IMR-90 (cell line): ENCODE data around the gene EEF2K. TPM values are rescaled to one million over a fixed set of nuclear protein-coding genes. Genes with fewer than 3 reads are reported as not detected.

Source experiments
- ATAC-seq: fragments of 200-7000 bp; cut with Tn5 transposase; 2 replicates; pipeline ENCODE4 v1.9.1; 2020; ENCODE audit warnings: low read depth, mild to moderate bottlenecking, moderate library complexity
- BruUV-seq: library from RNA; stranded (reverse); fragments of 400-500 nt; replicated peaks from 2 replicates; lab custom pipeline; 2021; lab: Mats Ljungman, UMichigan
- CTCF ChIA-PET: fragments of 300-600 bp; formaldehyde crosslinking; extraction: SDS; loops from one replicate; lab custom pipeline; 2021; ENCODE audit warnings: antibody characterized with exemption; lab: Yijun Ruan, JAX
- POLR2A ChIA-PET: fragments of 300-600 bp; sonication (Branson Sonifier 250); formaldehyde crosslinking; loops from one replicate; lab custom pipeline; 2022; ENCODE audit warnings: antibody characterized with exemption; ENCODE audit not compliant: unreplicated experiment; lab: Charles Lee
- DNase-seq: peaks from one replicate; pipeline ENCODE4 v3.0.0; 2013
- H2AFZ ChIP-seq: replicated peaks from 2 replicates; pipeline ENCODE3; 2013; ENCODE audit warnings: low read length, mild to moderate bottlenecking; ENCODE audit not compliant: poor library complexity
- H2AK5ac ChIP-seq: 2 replicates; pipeline ENCODE4 v1.6.1; 2013; ENCODE audit warnings: low read depth, low read length, inconsistent platforms
- H2AK9ac ChIP-seq: replicated peaks from 2 replicates; pipeline ENCODE3; 2013; ENCODE audit warnings: mild to moderate bottlenecking, low read depth, low read length, moderate library complexity; ENCODE audit not compliant: poor library complexity
- H2BK120ac ChIP-seq: 2 replicates; pipeline ENCODE4 v1.6.1; 2013; ENCODE audit warnings: low read depth, low read length, inconsistent platforms
- H2BK15ac ChIP-seq: 3 replicates; pipeline ENCODE4 v1.6.1; 2013; ENCODE audit warnings: low read depth, low read length, inconsistent platforms
- H2BK20ac ChIP-seq: 2 replicates; pipeline ENCODE4 v1.6.1; 2013; ENCODE audit warnings: low read depth, mild to moderate bottlenecking, inconsistent platforms, low read length, moderate library complexity
- H2BK5ac ChIP-seq: 2 replicates; pipeline ENCODE4 v1.6.1; 2013; ENCODE audit warnings: mild to moderate bottlenecking, low read depth, low read length, inconsistent platforms; ENCODE audit not compliant: poor library complexity, severe bottlenecking
- H3K14ac ChIP-seq: replicated peaks from 2 replicates; pipeline ENCODE4 v1.6.1; 2013; ENCODE audit warnings: low read depth, low read length, inconsistent platforms
- H3K18ac ChIP-seq: 2 replicates; pipeline ENCODE4 v1.6.1; 2013; ENCODE audit warnings: low read depth, low read length, control low read depth
- H3K23ac ChIP-seq: 2 replicates; pipeline ENCODE4 v1.6.1; 2013; ENCODE audit warnings: low read depth, low read length, inconsistent platforms
- H3K27ac ChIP-seq: 2 replicates; pipeline ENCODE4 v1.5.1; 2013; ENCODE audit warnings: mild to moderate bottlenecking, control low read depth, low read length; ENCODE audit not compliant: insufficient read depth
- H3K27me3 ChIP-seq: 2 replicates; pipeline ENCODE4 v1.6.1; 2013; ENCODE audit warnings: low read length; ENCODE audit not compliant: control insufficient read depth, insufficient read depth
- H3K36me3 ChIP-seq: 2 replicates; pipeline ENCODE4 v1.6.1; 2013; ENCODE audit warnings: low read length, mixed read lengths; ENCODE audit not compliant: control insufficient read depth, insufficient read depth
- H3K4ac ChIP-seq: 2 replicates; pipeline ENCODE4 v1.6.1; 2013; ENCODE audit warnings: low read depth, low read length, inconsistent platforms
- H3K4me1 ChIP-seq: 2 replicates; pipeline ENCODE4 v1.6.1; 2013; ENCODE audit warnings: low read length, mixed read lengths; ENCODE audit not compliant: control insufficient read depth, insufficient read depth
- H3K4me2 ChIP-seq: 2 replicates; pipeline ENCODE4 v1.6.1; 2013; ENCODE audit warnings: low read depth, mild to moderate bottlenecking, control low read depth, low read length, moderate library complexity
- H3K4me3 ChIP-seq: 2 replicates; pipeline ENCODE4 v1.5.1; 2013; ENCODE audit warnings: low read depth, mild to moderate bottlenecking, control low read depth, low read length, moderate library complexity; ENCODE audit not compliant: insufficient read depth
- H3K56ac ChIP-seq: 2 replicates; pipeline ENCODE4 v1.6.1; 2013; ENCODE audit warnings: low read length, inconsistent platforms; ENCODE audit not compliant: insufficient read depth; ENCODE audit errors: extremely low read depth
- H3K79me1 ChIP-seq, 2 experiments: 2 replicates each; pipeline ENCODE4 v1.6.1; 2013; ENCODE audit warnings: low read length in 2 of 2, inconsistent platforms in 1 of 2, low read depth in 1 of 2
- H3K9ac ChIP-seq: 2 replicates; pipeline ENCODE4 v1.6.1; 2013; ENCODE audit warnings: low read depth, low read length, control low read depth
- H3K9me1 ChIP-seq: 2 replicates; pipeline ENCODE4 v1.6.1; 2013; ENCODE audit warnings: low read length, inconsistent platforms; ENCODE audit not compliant: insufficient read depth
- H3K9me3 ChIP-seq: 2 replicates; pipeline ENCODE4 v1.6.1; 2013; ENCODE audit warnings: low read length; ENCODE audit not compliant: control insufficient read depth, insufficient read depth
- H4K20me1 ChIP-seq: 2 replicates; pipeline ENCODE4 v1.6.1; 2013; ENCODE audit warnings: low read length, inconsistent platforms; ENCODE audit not compliant: insufficient read depth
- H4K5ac ChIP-seq: 2 replicates; pipeline ENCODE4 v1.6.1; 2013; ENCODE audit warnings: mild to moderate bottlenecking, low read depth, low read length, control low read depth
- H4K8ac ChIP-seq, 2 experiments: 2 replicates each; pipeline ENCODE4 v1.6.1; 2013; ENCODE audit warnings: low read depth in 2 of 2, low read length in 2 of 2, control low read depth in 1 of 2, inconsistent platforms in 1 of 2
- H4K91ac ChIP-seq: 2 replicates; pipeline ENCODE4 v1.6.1; 2013; ENCODE audit warnings: low read depth, low read length, inconsistent platforms; ENCODE audit not compliant: insufficient read depth
- BHLHE40 ChIP-seq: fragments of 150-350 bp; IDR thresholded peaks from 2 replicates; pipeline ENCODE4 v1.6.1; 2016; ENCODE audit warnings: mild to moderate bottlenecking, low read depth, low read length
- CEBPB ChIP-seq: IDR thresholded peaks from 2 replicates; pipeline ENCODE4 v1.6.1; 2012; ENCODE audit warnings: low read depth, low read length, improper control_type of control experiment
- CTCF ChIP-seq: conservative IDR thresholded peaks from 2 replicates; pipeline ENCODE4 v1.5.1; 2012; ENCODE audit warnings: mild to moderate bottlenecking, low read depth, low read length, improper control_type of control experiment
- ELK1 ChIP-seq: fragments of 150-350 bp; IDR thresholded peaks from 2 replicates; pipeline ENCODE4 v1.6.1; 2016; ENCODE audit warnings: low read depth, mild to moderate bottlenecking, low read length, moderate library complexity, borderline replicate concordance
- FOS ChIP-seq: fragments of 150-350 bp; IDR thresholded peaks from 2 replicates; pipeline ENCODE4 v1.6.1; 2016; ENCODE audit warnings: low read depth, low read length
- MAFK ChIP-seq: IDR thresholded peaks from 2 replicates; pipeline ENCODE4 v1.6.1; 2012; ENCODE audit warnings: low read depth, low read length, improper control_type of control experiment
- MAZ ChIP-seq: IDR thresholded peaks from 2 replicates; pipeline ENCODE4 v1.6.1; 2012; ENCODE audit warnings: low read depth, mild to moderate bottlenecking, low read length, improper control_type of control experiment, moderate library complexity, borderline replicate concordance
- MXI1 ChIP-seq: IDR thresholded peaks from 2 replicates; pipeline ENCODE4 v1.6.1; 2012; ENCODE audit warnings: low read depth, mild to moderate bottlenecking, low read length, moderate library complexity, borderline replicate concordance
- NFE2L2 ChIP-seq: fragments of 150-350 bp; IDR thresholded peaks from 2 replicates; pipeline ENCODE4 v1.6.1; 2016; ENCODE audit warnings: low read depth, mild to moderate bottlenecking, low read length
- POLR2A ChIP-seq: IDR thresholded peaks from 2 replicates; pipeline ENCODE4 v1.6.1; 2012; ENCODE audit warnings: mild to moderate bottlenecking, low read depth, low read length
- RAD21 ChIP-seq: IDR thresholded peaks from 2 replicates; pipeline ENCODE4 v1.6.1; 2012; ENCODE audit warnings: low read length, improper control_type of control experiment
- RCOR1 ChIP-seq: IDR thresholded peaks from 2 replicates; pipeline ENCODE4 v1.6.1; 2012; ENCODE audit warnings: mild to moderate bottlenecking, low read length, improper control_type of control experiment; ENCODE audit not compliant: insufficient replicate concordance
- RFX5 ChIP-seq: IDR thresholded peaks from 2 replicates; pipeline ENCODE4 v1.8.0; 2012; ENCODE audit warnings: low read depth, mild to moderate bottlenecking, low read length, moderate library complexity
- SMC3 ChIP-seq: fragments of 150-350 bp; IDR thresholded peaks from 2 replicates; pipeline ENCODE4 v1.6.1; 2016; ENCODE audit warnings: low read depth, mild to moderate bottlenecking, antibody characterized with exemption, low read length, moderate library complexity
- USF2 ChIP-seq: fragments of 150-350 bp; IDR thresholded peaks from 2 replicates; pipeline ENCODE4 v1.6.1; 2017; ENCODE audit warnings: mild to moderate bottlenecking, antibody characterized with exemption, low read length, low read depth
- WGBS, 2 experiments: methylation state at CpG; one replicate each; pipeline versions ENCODE4 v1.1.5 to v1.1.7; 2013; ENCODE audit warnings: missing lambda C conversion rate in 2 of 2; ENCODE audit not compliant: insufficient read length in 1 of 2; ENCODE audit errors: extremely low coverage in 2 of 2; 5-methylcytosine and 5-hydroxymethylcytosine counted together
- dilution Hi-C: fragments of 300-500 bp; cut with HindIII; formaldehyde crosslinking; loops from one replicate; pipeline ENCODE4 v1.14.3; 2018; ENCODE audit warnings: low sequenced_read_pairs; ENCODE audit not compliant: unreplicated experiment
- in situ Hi-C: fragments of 300-500 bp; cut with MboI; formaldehyde crosslinking; loops from 3 replicates; pipeline ENCODE4 v1.14.3; 2019; ENCODE audit warnings: low sequenced_read_pairs, inconsistent platforms, mixed read lengths
- intact Hi-C: fragments of 100-400 bp; cut with micrococcal nuclease; formaldehyde crosslinking; loops from 2 replicates; pipeline ENCODE4 v1.10.0; 2022
- polyA plus RNA-seq, 3 experiments: library from polyadenylated mRNA; depleted of rRNA; stranded (reverse); fragments of >200 nt; gene quantifications; 2 replicates each; pipeline ENCODE4 v1.2.3, GENCODE V29; 2012; ENCODE audit warnings: low replicate concordance in 1 of 3
- total RNA-seq: library from RNA; depleted of rRNA; stranded (reverse); fragments of >200 nt; gene quantifications from 2 replicates; pipeline ENCODE4 v1.2.3, GENCODE V29; 2012

Gene EEF2K
- total and polyA plus RNA-seq, 2 of the 4 experiments (the other 2 are of a cell fraction): 9.7 to 16.5 TPM

DNA sequence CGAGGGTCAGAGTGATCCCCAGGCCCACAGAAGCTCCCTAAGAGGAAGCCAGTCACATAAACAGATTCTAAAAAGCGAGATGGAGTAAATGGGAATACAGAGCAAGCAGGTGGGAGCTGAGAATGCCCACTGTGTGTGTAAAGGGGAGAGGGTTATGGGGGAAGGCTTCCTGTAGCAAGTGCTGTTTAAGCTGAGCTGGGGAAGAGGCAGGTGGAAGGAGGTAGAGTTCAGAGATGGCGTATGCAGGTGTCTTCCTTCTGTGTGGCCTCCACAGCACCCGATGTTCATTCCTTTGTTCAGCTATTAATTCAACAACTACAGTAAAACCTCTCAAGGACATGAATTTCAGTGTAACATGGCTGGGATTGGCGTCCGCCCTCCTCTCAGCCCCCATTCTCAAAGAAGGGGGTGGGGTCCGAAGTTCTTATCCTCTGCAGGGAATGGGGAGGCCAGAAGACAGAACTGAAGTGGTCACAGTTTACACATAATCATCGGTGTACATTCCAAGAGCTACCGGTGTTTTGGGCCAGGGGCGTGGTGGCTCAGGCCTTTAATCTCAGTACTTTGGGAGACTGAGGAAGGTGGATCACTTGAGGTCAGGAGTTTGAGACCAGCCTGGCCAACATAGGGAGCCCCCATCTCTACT lies 1.8 kb downstream of the EEF2K start:
- no peak overlapping the region for H2BK120ac ChIP-seq
- CTCF ChIA-PET: interaction anchor here (2.3 kb wide), 1 partner anchor 93 kb away, joined by 7 read pairs; no protein-coding TSS in a partner anchor
- dilution Hi-C loops: no loop called here
- TF ChIP-seq MXI1: no peak
- TF ChIP-seq SMC3: no peak
- no peak for TF ChIP-seq MAFK
- TF ChIP-seq RAD21: no peak
- no peak for TF ChIP-seq ELK1
- TF ChIP-seq CEBPB: no peak
- no peak for TF ChIP-seq FOS
- TF ChIP-seq NFE2L2: no peak
- no peak for TF ChIP-seq RFX5
- TF ChIP-seq BHLHE40: no peak
- TF ChIP-seq POLR2A: no peak
- TF ChIP-seq RCOR1: no peak
- TF ChIP-seq USF2: no peak
- no peak for TF ChIP-seq CTCF
- TF ChIP-seq MAZ: no peak

More for the DNA sequence above, 1.8 kb downstream of the EEF2K start:
- WGBS, 2 experiments: no CpG with 5 or more reads among the region's 10 CpGs
- Histone ChIP-seq H3K9me3 (no peaks in the 10 kb centered on the region), H3K79me1 (peaks cover 24 to 54% of the 10 kb centered on the region in 2 experiments), H2BK20ac (no peak overlapping the region), H3K4ac (no peak overlapping the region), H2AK5ac (peak overlapping the region; percentile 5; the same call in 1 of the 2 replicates), H3K36me3 (peaks cover 3% of the 10 kb centered on the region; the same call in 1 of the 2 replicates), H3K27ac (no peak overlapping the region), H3K18ac (no peak overlapping the region), H3K9ac (peak overlapping the region; percentile 46; the same call in 1 of the 2 replicates), H3K14ac (no peak overlapping the region), H3K4me2 (peak overlapping the region; percentile 82), H2BK15ac (no peak overlapping the region), H3K23ac (peak overlapping the region; percentile 44; the same call in 1 of the 2 replicates), H4K5ac (no peak overlapping the region), H3K9me1 (peaks cover 6% of the 10 kb centered on the region), H4K20me1 (peaks cover 35% of the 10 kb centered on the region), H3K4me1 (peaks cover 7% of the 10 kb centered on the region; the same call in 1 of the 2 replicates), H3K27me3 (no peaks in the 10 kb centered on the region), H2AK9ac (peak overlapping the region; percentile 83), H3K4me3 (peak overlapping the region; percentile 73), H4K8ac (no peak overlapping the region), H2BK5ac (no peak overlapping the region), H4K91ac (no peak overlapping the region), H3K56ac (no peak overlapping the region), H2AFZ (no peak overlapping the region)
- intact Hi-C loops: no loop called here
- in situ Hi-C loops: no loop called here
- DNase-seq: no peak
- no peak for ATAC-seq
- POLR2A ChIA-PET: interaction anchor here (0.6 kb wide), 1 partner anchor 1307 kb away, joined by 6 read pairs; the partner anchor contains the start of genes DCUN1D3 and LYRM1
- no TSS peak for BruUV-seq
